HG03135 (cell line): ENCODE data around the gene CYBA.
A peak's percentile ranks its signal among the peaks of the same experiment; 100 is the strongest.

Experiments used
- ATAC-seq: cut with Tn5 transposase; IDR thresholded peaks from one replicate; pipeline ENCODE4 v1.9.1; 2021; ENCODE audit warnings: mild to moderate bottlenecking, moderate library complexity; ENCODE audit not compliant: unreplicated experiment

Gene CYBA

DNA sequence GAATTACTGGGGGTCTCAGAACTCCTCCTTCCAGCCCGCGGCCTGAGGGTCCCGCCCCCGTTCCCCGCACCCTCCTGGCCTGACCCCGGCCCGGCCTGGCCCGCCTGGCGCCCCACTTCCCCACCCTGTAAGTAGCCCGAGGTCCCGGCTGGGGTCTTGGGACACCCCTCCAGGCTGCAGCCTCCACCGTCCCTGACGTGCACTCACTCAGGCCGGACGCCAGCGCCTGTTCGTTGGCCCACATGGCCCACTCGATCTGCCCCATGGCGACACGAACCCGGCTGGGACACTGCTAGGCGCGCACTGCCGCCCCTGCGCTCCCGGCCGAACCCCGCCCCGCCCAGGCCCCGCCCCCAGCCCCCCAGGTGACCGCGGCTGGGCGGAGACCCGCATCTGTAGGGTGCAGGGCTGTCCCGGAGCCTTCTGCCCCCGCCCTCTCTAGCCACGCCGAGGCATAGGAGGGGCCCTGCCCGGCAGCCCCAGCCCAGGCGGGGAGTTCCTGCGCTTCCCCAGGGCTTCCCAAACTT lies at the start of gene CYBA:
Gene CYBA (minus strand): TSS at position 305 of the 527 bp plus-strand sequence. CDS start 40 bp downstream, at position 265.
- ATAC-seq: peak; percentile 65

DNA sequence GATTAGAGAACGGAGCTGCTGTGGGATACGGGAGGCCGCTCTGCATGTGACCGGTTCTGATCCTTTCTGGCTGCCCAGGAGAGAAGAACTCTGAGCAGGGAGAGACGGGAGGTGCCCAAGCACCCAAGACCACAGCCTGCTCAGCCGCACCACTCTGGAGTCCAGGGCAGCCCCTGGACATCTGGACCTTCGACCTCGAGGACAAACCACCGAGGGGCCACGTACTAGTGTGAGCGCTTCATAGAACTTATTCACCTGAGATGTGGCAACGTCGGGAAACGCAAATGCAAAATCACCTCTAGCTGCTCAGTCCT lies 49.4 kb upstream of the CYBA start:
- ATAC-seq: no peak

DNA sequence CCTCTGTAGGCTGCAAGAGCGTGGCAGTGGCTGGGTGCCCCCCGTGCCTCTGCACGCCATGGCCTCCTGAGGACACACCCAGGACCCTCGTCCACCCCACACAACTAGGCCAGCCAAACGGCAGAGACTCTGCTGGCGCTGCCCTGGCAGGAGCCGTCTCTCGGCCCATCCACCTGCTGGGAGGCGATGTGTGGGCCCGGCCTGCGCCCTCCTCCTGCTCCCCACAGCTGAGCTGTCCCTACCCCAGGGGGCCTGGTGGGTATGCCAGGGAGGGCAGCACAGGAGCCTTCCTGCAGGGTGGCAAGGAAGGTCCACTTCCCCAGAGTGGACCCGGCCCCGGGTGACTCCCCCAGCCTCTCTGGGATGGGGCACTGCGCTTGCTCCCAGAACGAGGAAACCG lies 48.3 kb upstream of the CYBA start:
- no peak for ATAC-seq

DNA sequence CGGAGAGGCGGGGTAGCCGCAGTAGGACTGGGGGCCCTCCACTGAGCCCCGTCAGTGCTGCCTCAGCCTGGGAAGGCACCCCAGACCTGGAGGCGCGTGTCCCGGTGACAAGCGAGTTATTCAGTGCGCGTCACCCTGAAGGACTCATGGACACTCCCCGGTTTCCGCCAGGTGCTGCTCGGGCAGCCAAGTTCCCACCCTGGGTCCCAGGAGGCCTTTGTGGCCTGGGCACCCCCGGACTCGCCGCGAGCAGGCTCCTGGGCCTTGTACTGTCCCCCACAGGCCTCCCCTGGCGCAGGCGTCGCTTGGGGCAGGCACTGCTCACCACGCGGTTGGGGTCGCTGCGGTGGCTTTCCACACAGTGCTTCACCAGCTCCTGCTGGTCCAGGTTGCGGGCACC lies 47.8 kb upstream of the CYBA start:
- ATAC-seq: no peak

DNA sequence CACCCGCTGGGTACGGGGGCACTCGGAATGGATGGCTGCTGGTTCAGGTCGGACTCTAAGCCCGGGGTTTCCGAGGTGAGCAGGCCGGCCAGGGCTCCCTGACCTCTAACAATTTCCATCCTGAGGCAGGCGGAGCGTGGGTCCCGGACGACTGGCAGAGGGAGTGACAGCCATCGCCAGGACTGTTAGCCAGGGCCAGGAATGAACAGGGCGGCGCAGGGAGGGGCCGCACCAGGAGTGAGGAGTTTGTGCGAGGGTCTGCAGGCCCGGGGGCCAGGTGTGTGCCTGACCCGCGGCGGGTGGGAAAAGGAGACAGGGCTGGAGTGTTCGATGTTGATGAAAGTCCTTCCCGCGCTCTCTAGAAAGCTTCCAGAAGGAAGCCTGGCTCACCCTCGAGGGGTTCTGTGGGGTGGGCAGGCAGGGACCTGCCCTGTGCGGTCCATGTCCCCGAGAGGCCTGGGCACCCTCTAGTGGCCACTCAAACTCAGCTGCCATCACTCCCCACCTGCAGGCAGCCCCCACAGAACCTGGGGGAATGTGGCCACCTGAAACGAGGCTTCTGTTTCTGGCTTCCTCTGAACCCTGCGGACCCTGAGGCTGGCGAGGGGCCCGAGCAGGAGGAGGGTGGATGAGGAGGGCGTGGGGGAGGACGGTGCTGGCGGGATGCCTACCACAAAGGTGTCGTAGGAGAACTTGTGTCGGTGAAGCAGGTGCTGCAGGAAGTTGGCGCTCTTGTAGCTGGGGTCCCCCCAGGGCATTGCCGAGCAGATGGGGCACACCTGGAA lies 47.2 kb upstream of the CYBA start:
- ATAC-seq: no peak

DNA sequence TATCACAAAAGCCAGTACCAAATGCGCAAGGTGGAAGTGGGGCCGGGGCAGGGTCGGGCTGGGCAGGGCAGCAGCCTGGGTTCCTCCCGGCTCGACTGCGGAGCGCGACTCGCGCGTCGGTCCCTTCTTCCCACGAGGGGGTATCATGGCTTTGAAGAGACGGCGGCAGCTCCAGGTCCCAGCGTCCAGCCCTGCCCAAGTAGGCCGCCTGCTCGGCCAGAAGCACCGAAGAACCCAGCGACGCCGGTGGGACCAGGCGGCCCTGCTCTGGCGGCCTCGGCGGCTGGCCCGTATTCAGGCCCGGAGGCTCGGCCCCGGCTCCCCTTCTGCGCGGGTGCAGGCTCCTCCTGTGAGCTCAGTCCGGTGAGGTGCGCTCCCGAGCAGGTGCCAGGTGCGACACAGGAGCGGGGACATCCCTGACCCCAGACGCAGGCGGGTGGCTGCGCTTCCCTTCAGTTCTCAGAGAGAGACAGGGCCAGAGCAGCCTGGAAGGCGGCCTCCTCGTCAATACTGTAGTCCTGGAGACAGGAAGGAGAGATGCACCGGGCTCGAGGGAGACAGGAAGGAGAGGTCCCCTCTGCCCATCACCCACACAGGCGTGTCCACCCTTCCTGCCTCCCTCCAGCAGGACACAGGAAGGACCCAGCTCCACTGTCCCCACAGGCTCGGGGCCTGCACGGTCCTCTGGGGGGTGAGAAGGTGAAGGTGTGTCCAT lies 46.4 kb upstream of the CYBA start:
- ATAC-seq: no peak

DNA sequence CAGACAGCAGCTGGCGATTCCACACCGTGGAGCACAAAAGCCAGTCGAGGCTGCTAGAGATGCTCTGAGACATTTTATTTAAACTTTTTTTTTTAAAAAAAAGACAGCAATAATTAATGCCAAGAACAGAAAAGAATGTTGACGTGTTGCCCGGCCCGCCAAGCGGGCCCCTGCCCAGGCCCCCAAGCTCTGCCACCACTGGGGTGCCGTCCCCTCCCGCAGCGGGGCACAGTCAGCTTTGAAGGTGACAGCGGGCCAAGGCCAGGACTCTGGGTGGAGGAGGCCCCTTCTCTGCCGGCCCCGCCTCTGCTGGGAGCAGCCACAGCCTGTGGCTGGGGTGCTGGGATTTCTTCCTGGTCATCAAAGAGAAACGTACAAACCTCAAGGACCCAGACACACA lies 45.6 kb upstream of the CYBA start:
- no peak for ATAC-seq

DNA sequence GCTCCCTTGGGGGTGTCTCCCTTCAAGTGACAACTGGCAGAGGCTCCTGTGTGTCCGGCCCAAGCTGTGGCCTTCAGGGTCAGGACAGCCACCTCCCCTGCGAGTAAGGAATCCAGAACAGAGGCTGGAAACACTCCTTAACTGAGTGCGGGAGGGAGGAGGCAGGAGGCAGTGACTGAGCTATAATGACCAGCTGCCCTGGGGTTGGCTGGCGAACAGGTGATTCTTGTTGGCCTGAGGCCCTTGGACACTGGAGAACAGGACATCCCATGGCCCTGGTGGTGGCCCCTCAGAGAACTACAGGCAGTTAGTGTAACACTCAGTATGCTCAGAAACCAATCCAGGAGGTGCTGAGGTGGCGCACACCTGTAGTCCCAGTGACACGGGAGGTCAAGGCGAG lies 44.9 kb upstream of the CYBA start:
- no peak for ATAC-seq

DNA sequence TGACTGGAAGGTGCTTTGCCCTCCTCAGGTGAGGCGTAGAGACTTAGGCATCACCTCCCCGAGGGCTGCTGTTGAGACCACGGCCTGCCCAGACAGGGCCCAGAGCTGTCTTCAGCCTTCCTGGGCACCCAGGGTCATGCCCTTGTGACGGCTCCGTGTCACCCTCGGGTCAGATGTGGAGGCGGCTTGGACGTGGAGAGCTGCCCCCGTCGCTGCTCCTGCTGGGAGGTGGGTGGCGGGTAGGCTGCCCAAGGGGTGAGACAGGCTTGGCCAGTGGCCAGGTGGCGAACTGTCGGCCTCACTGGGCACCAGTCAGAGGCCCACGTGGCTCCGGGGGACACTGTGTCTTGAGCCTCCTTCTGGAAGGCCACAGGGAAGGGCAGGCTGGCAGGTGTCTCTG lies 44.4 kb upstream of the CYBA start:
- ATAC-seq: no peak

DNA sequence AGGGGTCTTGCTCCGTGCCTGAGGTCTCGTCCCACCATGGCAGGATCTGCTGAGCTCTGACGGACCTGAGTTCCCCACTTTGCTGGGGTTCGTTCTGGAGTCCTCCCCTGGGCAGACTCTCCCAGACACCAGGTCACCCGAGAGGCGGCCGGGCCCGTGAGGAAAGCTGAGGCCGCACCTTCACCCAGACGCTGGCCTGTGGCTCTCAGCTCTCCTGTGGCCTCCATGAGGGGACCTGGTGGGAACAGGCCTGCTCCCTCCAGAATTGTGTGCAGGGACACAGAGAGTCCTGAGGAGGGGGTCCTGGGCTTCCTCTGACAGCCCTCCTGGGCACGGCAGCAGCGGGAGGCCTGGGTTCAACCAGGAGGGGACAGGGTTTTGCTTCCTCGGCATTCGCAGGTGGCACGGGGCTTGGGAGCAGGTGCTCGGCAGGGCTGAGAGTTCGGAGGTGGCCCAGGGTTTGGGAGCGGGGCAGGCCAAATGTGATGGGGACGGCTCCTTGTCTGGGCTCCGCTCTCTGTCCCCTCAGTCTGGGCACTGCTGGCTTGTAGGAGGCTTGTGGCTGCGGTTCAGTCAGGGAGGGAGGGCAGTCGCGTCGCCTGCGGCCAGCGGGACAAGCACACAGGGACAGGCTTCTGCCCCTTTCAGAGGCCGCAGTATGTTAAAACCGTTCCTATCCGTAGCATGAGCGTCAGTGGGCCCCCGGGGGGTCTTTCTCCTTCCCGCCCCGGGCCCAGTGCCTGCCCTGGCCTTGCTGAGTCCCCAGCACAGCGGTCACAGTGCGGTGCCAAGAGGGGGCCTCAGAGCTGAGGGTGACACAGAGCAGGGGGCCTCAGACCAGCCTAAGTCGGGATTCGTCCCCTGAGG lies 43.6 kb upstream of the CYBA start:
- ATAC-seq: no peak

DNA sequence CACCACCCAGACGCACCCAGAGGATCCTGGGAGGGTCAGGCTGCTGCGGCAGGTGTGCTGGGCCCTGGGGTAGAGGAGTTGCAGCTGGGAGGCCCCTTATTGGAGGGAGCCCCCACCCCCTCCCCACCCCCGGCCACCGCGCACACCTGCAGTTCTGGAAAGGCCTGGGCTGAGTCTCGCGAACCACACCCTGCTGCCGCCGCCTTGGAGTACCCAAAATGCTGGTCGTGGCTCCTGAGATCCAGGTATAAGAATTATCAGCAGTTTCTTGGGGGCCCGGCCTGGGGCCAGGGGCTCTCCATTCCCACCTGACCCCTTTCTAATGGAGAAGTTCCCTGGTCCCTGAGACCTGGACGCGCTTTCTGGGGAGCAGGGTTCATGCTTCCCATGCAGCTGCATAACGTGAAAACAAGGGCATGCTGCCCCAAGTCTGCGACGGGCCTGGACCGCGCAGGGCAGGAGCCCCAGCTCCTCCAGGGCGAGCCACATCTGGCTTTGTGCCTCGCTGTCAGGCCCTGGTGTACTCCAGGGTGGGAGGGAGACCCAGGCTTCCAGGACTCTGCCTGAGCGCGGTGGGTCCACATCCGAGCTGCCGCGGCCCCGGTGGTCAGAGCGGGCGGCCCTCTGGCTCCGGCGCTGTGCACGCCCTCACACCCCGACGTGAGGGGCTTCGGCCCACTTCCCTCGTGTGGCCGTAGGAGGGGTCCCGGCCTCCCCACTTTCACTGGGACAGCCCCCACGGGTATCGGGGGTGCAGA lies 42.7 kb upstream of the CYBA start:
- ATAC-seq: no peak

DNA sequence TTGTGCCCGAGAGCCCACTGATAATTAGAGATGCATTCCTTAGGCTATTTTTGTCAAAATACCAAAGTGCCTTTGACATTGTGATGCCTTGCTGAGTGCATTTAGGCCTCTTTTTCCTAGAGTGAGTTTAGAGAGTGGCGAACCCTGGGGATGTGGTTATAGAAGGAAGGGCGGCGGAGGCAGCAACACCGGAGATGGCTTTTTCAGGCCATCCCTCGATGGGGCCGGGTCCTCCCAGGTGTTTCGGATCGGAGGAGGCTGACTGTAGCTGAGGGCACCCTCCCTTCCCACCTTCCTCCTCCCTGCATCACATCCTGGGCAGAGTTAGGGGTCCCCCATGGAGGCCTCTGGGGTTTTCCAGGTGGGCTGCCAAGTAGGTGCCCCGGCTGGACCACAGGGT lies 42.0 kb upstream of the CYBA start:
- ATAC-seq: no peak

DNA sequence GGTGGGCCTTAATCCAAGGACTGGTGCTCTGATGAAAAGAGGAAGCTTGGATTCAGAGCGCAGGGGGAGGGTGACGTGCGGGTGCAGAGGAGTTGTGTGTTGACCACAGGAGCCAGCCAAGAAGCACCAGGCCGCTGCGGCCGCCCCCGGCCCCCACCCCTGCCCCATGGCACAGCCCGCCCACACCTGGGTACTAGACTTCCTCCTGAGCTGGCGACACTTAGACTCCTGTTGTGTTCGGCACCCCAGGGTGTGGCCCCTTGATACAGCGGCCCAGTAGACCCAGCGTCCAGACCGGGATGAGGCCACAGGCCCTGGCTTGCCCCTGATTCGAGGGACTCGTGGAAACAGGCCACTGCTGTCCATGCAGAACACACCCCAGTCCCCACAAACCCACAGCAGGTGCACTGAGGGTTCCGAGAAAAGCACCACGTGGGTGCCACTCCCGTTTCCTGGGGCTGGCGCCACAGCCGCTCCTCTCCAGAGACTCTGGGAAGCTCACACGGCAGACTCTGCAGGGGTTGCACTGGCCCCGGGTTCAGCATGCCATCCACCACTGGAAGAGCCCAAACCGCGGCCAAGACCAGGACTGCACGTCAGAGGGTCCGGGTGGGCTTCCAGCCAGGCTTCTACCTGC lies 41.2 kb upstream of the CYBA start:
- ATAC-seq: no peak

DNA sequence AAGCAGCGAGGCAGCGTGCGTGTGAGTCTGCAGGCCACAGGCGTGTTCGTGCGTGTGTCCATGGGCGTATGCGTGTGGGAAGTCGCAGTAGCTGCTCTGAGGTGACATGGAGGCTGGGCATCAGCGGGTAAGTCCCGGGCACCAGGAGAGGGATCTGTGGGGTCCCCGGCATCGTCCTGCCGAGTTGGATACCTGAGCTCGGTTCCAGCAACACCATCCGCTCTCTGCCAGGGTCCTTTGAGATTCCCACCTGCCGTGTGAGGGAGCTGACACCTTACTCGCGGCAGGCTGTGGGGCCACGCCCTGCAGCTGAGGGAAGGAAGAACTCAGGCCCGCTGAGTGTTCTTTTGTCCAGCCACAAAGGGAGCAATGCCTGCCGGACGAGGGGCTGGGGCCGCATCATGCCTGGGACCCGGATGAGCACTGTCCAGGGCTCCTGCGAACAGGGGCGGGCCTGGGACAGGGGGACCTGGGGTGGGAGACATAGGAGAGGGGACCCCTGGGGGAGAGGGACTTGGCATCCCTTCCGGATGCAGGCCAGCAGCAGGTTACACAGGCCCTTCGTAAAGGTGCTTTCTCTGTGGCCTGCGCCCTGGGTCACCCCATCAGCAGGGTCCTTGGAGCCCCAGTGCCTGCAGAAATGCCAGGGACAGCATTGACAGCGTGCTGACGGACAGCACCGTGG lies 40.4 kb upstream of the CYBA start:
- no peak for ATAC-seq

DNA sequence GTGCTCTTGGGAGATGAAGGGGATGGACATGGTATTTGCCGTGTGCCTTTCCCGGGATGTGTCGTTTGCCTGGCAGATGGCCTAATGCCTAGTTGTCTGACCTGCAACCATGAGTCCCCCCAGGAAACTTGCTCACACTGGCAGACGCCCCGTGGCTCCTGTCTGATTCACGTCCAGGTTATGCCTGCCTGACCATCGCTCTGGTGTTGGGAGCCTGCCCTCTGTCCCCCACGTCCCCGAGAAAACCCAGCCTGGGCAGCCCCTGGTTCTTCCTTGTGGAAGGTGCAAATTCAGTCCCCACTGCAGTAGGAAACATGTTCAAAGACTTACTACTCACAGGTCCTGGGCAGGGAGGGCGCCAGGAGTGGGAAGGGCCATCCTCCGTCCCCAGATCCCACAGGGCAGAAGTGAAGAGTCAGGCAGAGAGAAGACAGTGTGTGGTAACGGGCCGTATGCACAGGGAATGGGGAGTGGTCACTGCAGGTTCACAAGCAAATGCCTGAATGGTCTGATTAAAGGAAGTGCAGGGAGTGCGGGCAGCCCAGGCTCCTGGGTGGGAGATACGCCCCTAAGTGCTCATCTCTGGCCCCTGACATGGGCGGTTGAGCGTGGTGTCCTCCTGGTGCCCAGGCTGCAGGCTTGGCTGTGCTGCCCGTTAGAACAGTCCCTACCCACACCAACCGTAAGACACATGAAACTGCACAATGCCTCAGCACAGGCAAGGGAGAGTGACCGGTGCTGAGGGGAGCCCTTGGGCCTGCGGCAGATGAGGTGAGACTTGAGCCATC lies 39.7 kb upstream of the CYBA start:
- no peak for ATAC-seq

DNA sequence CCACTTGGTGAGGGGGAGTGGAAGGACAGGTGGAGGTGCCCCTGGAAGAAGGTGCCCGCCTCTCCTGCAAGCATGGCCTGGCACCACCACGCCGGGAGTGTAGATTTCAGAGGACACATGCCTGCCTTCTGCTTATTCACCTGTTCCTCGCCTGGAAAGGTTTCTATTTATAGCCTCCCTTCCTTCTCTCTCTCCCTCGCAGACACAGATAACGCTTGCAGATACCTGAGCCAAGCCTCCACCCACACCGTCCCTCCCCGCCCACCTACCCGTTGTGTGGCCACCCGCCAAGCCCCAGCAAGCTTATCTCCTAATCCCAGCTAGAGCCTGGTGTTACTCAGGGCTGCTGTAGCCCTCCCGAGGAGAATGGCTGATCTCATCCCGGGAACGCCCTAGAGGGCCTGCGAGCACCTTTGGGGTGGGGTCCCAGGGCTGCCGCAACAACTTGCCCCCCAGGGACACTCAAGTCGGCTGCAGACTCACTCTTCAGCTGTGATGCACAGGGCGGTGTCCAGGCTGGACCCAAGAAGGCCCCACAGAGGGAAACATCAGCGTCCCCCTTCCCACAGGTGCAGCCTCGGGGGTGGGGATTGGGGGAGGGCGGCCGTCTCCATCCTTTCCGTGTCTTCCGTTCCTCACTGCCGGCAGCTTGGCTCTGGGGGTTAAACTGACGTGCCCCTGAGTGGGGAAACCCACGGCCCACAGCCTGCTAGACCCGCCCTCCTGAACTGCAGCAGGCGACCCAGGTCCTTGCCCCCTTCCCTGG lies 37.3 kb upstream of the CYBA start:
- no peak for ATAC-seq

DNA sequence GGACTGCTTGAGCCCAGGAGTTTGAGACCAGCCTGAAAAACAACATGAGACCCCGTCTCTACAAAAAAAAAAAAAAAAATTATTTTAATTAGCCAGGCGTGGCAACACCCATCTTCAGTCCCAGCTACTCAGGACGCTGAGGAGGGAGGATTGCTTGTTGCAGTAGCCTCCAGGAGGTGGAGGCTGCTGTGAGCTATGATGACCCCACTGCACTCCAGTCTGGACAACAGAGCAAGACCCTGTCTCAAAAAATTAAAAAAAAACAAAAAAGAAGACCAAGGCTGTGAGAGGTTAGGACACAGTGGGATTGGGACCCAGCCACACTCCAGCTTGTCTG lies 36.8 kb upstream of the CYBA start:
- no peak for ATAC-seq

DNA sequence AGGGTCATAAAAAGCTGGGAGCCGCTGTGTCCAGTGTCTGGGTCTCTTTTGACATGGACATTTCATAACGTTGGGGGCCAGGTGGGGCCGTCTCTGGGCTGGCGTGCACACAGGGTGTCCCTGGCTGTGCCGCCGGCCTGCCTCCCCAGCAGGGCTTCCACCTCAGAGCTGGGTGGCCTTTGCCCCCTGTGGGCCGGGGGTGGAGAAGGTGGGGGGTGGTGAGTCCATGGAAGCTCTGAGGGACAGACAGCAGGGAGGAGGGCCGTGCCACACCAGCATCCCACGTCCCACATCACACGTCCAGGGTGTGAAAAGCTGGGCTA lies 36.4 kb upstream of the CYBA start:
- ATAC-seq: no peak
